Mesodermal cell (in vitro differentiated cells): ENCODE data around the gene PAFAH1B2. TPM values are rescaled to one million over a fixed set of nuclear protein-coding genes. Genes with fewer than 3 reads are reported as not detected.

Source experiments
- H3K27ac ChIP-seq: 2 replicates; pipeline ENCODE4 v1.7.0; 2013; ENCODE audit warnings: mild to moderate bottlenecking, low read depth, low read length, moderate library complexity; ENCODE audit not compliant: severe bottlenecking
- H3K36me3 ChIP-seq: 2 replicates; pipeline ENCODE4 v1.7.1; 2013; ENCODE audit warnings: mild to moderate bottlenecking, low read length, moderate library complexity; ENCODE audit not compliant: control insufficient read depth, insufficient read depth
- H3K4me1 ChIP-seq: one replicate; pipeline ENCODE4 v1.7.1; 2013; ENCODE audit warnings: mild to moderate bottlenecking, low read length; ENCODE audit not compliant: insufficient read depth, control insufficient read depth, poor library complexity, severe bottlenecking
- H3K4me3 ChIP-seq: 2 replicates; pipeline ENCODE4 v1.7.0; 2013; ENCODE audit warnings: low read length, control low read depth, mild to moderate bottlenecking; ENCODE audit not compliant: insufficient read depth, poor library complexity, severe bottlenecking; ENCODE audit errors: extremely low read depth
- H3K9me3 ChIP-seq: 2 replicates; pipeline ENCODE4 v1.7.1; 2013; ENCODE audit warnings: mild to moderate bottlenecking, low read length, moderate library complexity; ENCODE audit not compliant: control insufficient read depth
- WGBS, 2 experiments: methylation state at CpG; one replicate each; pipeline ENCODE4 v1.1.5; 2013; ENCODE audit warnings: missing lambda C conversion rate in 2 of 2; ENCODE audit not compliant: insufficient coverage in 2 of 2; 5-methylcytosine and 5-hydroxymethylcytosine counted together
- polyA plus RNA-seq, 2 experiments: library from polyadenylated mRNA; stranded (reverse); fragments of 50-300 nt; gene quantifications; one replicate each; pipeline ENCODE4 v1.2.3, GENCODE V29; 2013

Gene PAFAH1B2, protein sequence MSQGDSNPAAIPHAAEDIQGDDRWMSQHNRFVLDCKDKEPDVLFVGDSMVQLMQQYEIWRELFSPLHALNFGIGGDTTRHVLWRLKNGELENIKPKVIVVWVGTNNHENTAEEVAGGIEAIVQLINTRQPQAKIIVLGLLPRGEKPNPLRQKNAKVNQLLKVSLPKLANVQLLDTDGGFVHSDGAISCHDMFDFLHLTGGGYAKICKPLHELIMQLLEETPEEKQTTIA
- 65.6 TPM for polyA plus RNA-seq (2013, experiment 1 of 2)
- polyA plus RNA-seq (2013, experiment 2 of 2): 65.0 TPM

DNA sequence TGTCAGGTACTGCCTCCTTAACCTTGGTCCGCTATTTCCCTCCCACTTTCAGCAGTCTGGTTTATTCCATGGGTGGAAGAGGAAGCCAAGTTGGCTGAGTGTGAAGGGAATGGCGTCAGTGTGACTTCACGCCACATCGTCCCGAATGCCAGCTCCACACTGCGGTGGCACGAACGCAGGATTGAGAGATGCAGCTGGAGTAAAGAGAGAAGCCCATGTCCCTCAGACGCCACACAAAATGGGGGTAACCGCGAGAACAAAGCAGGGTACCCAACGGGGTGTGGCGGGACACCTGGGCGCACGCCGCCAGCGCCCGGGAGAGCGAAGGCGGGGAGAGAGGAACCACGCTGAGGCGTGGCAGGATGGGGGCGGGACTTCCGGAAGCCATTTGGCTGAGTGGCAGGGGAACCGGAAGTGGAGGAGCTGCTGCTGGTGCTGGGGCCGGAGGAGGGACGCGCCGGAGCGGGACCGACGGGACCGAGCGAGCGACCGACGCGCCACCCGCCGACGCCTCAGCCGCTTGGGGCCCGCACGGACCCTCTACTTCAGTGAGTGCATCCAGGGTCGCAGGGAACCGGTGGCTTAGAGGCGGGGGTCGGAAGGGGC, at the start of gene PAFAH1B2:
Gene PAFAH1B2 (plus strand): TSS at position 417 of the 606 bp plus-strand sequence. CDS start 8,161 bp downstream, outside the sequence.
- peak within 1 kb of the TSS; percentile 91 for H3K4me3 ChIP-seq
- peaks cover 36% of the 10 kb centered on the region for H3K36me3 ChIP-seq
- peaks cover 9% of the 10 kb centered on the region for H3K4me1 ChIP-seq
- 1% methylated on average over 25 to 42 of the region's 48 CpGs for whole genome bisulfite sequencing, 2 experiments
- no peaks in the 10 kb centered on the region for H3K9me3 ChIP-seq
- peak within 1 kb of the TSS; percentile 85 for H3K27ac ChIP-seq

- WGBS, 2 experiments: 50 to 78% methylated on average over 2 of the region's 4 CpGs
- H3K27ac ChIP-seq: no peak overlapping the region
Measured at GRCh38 chr11:117094776-117095175, 49.3 kb upstream of the PAFAH1B2 start.

GRCh38 chr11:117095284-117096161, 48.6 kb upstream of the PAFAH1B2 start:
- Histone ChIP-seq H3K4me1 (peaks cover 34% of the 10 kb centered on the region), H3K36me3 (peaks cover 5% of the 10 kb centered on the region), H3K27ac (peak overlapping the region; percentile 26), H3K4me3 (peak overlapping the region; percentile 84), H3K9me3 (no peaks in the 10 kb centered on the region)
- 78 to 93% methylated on average over 5 to 8 of the region's 9 CpGs for WGBS, 2 experiments

More at GRCh38 chr11:117094776-117095175, 49.3 kb upstream of the PAFAH1B2 start:
- Histone ChIP-seq H3K4me1 (peaks cover 34% of the 10 kb centered on the region), H3K4me3 (no peak overlapping the region), H3K9me3 (no peaks in the 10 kb centered on the region), H3K36me3 (peaks cover 5% of the 10 kb centered on the region)

GRCh38 chr11:117096201-117096991, 47.7 kb upstream of the PAFAH1B2 start:
- 29% methylated on average over 3 of the region's 6 CpGs for WGBS, 2 experiments
- Histone ChIP-seq H3K36me3 (peaks cover 5% of the 10 kb centered on the region), H3K4me1 (peaks cover 34% of the 10 kb centered on the region), H3K27ac (peak overlapping the region; percentile 23), H3K9me3 (no peaks in the 10 kb centered on the region), H3K4me3 (peak overlapping the region; percentile 84)

DNA sequence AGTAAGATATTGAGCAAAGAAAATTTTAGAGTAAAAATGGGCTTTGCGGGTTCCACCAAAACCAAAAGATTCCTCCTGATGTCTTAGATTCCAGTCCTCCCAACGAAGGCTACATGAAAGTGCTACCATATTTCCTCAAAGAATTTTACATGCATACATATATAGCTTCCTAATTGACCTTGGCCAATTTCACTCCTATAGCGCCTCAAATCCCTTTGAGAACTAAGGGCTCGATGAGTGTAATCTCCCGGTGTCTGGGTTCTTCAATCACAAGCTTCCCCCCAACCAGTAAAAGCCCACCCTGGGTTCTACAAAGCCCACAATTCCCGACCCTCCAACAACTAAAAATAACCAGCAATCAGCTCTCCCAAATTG, 47.1 kb upstream of the PAFAH1B2 start:
- H3K36me3 ChIP-seq: peaks cover 4% of the 10 kb centered on the region
- no peaks in the 10 kb centered on the region for H3K9me3 ChIP-seq
- H3K27ac ChIP-seq: peak overlapping the region; percentile 23
- H3K4me3 ChIP-seq: peak overlapping the region; percentile 84
- WGBS, 2 experiments: 38 to 41% methylated on average over 5 to 6 of the region's 6 CpGs
- peaks cover 34% of the 10 kb centered on the region for H3K4me1 ChIP-seq

- Histone ChIP-seq H3K9me3 (no peaks in the 10 kb centered on the region), H3K27ac (peak overlapping the region; percentile 83), H3K4me3 (peak overlapping the region; percentile 84), H3K36me3 (no peaks in the 10 kb centered on the region), H3K4me1 (peaks cover 34% of the 10 kb centered on the region)
- 0 to 1% methylated on average over 33 to 50 of the region's 65 CpGs for WGBS, 2 experiments
Measured at GRCh38 chr11:117097389-117098268, 46.5 kb upstream of the PAFAH1B2 start.

- Histone ChIP-seq H3K4me3 (peak within 1 kb of the TSS; percentile 84), H3K36me3 (no peaks in the 10 kb centered on the region), H3K4me1 (peaks cover 34% of the 10 kb centered on the region), H3K9me3 (no peaks in the 10 kb centered on the region), H3K27ac (peak within 1 kb of the TSS; percentile 91)
- WGBS, 2 experiments: 3 to 8% methylated on average over 39 to 40 of the region's 78 CpGs
Measured at GRCh38 chr11:117098269-117099232, 45.5 kb upstream of the PAFAH1B2 start, which contains the start of gene SIK3. Gene SIK3, minus strand, starts transcription at chr11:117098428. Its CDS starts 13 bp downstream, at chr11:117098415.

GRCh38 chr11:117099696-117100095, 44.4 kb upstream of the PAFAH1B2 start:
- no peak overlapping the region for H3K4me3 ChIP-seq
- no peaks in the 10 kb centered on the region for H3K36me3 ChIP-seq
- no CpG with 5 or more reads among the region's 2 CpGs for WGBS, 2 experiments
- peaks cover 30% of the 10 kb centered on the region for H3K4me1 ChIP-seq
- no peaks in the 10 kb centered on the region for H3K9me3 ChIP-seq
- no peak overlapping the region for H3K27ac ChIP-seq

DNA sequence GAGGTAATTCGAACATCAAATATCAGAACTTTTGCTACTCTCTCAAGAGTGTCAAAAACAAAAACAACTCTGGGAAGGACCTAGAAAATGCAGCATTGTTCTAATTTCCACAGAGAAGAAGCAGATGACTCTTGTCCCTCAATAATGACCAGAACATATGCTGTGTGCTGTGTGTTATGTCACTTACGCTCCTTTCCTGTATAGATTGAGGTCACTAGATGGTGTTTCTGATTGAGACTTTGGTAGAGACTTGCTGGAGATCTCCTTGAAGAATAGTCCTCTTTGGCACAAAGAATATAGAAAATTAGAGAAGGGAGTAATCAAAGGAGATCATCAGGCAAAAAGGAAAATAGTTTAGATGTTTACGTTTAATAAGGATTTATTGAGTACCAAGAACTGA, 43.5 kb upstream of the PAFAH1B2 start:
- WGBS, 2 experiments: 88 to 100% methylated on average over 2 of the region's 3 CpGs
- Histone ChIP-seq H3K4me1 (peaks cover 21% of the 10 kb centered on the region), H3K4me3 (no peak overlapping the region), H3K27ac (no peak overlapping the region), H3K36me3 (no peaks in the 10 kb centered on the region), H3K9me3 (no peaks in the 10 kb centered on the region)
